T-helper 1 cell treated with Interleukin-12 subunit alpha and Interleukin-12 subunit beta and Interleukin-4 antibody, amounts not matched to agents 30 μg/mL and 1 μg/mL, for 36 hours (primary cell): ENCODE results near the gene SLC6A19.

Experiments
- H3K27ac Mint-ChIP-seq: one replicate; pipeline ENCODE4 v1.8.0; 2021; ENCODE audit warnings: mild to moderate bottlenecking, mixed read lengths
- H3K27me3 Mint-ChIP-seq: one replicate; pipeline ENCODE4 v1.8.0; 2021; ENCODE audit warnings: low read depth, mixed read lengths
- H3K36me3 Mint-ChIP-seq: one replicate; pipeline ENCODE4 v1.8.0; 2021; ENCODE audit warnings: low read depth, mixed read lengths
- H3K4me1 Mint-ChIP-seq: one replicate; pipeline ENCODE4 v1.8.0; 2021; ENCODE audit warnings: low read depth, mixed read lengths
- H3K4me3 Mint-ChIP-seq: one replicate; pipeline ENCODE4 v1.8.0; 2021; ENCODE audit warnings: mild to moderate bottlenecking, moderate library complexity, mixed read lengths
- H3K9me3 Mint-ChIP-seq: one replicate; pipeline ENCODE4 v1.8.0; 2021; ENCODE audit warnings: mixed read lengths

SLC6A19 gene

GRCh38 chr5:1235379-1235778, 34.0 kb downstream of the SLC6A19 start:
- Mint-ChIP-seq H3K4me3 (no peak overlapping the region), H3K9me3 (peaks cover 16% of the 10 kb centered on the region), H3K4me1 (no peaks in the 10 kb centered on the region), H3K36me3 (no peaks in the 10 kb centered on the region), H3K27ac (no peak overlapping the region), H3K27me3 (no peaks in the 10 kb centered on the region)

GRCh38 chr5:1235838-1236237, 34.4 kb downstream of the SLC6A19 start:
- no peaks in the 10 kb centered on the region for H3K36me3 Mint-ChIP-seq
- H3K27ac Mint-ChIP-seq: no peak overlapping the region
- no peaks in the 10 kb centered on the region for H3K4me1 Mint-ChIP-seq
- no peaks in the 10 kb centered on the region for H3K27me3 Mint-ChIP-seq
- H3K9me3 Mint-ChIP-seq: peaks cover 16% of the 10 kb centered on the region
- H3K4me3 Mint-ChIP-seq: no peak overlapping the region

DNA sequence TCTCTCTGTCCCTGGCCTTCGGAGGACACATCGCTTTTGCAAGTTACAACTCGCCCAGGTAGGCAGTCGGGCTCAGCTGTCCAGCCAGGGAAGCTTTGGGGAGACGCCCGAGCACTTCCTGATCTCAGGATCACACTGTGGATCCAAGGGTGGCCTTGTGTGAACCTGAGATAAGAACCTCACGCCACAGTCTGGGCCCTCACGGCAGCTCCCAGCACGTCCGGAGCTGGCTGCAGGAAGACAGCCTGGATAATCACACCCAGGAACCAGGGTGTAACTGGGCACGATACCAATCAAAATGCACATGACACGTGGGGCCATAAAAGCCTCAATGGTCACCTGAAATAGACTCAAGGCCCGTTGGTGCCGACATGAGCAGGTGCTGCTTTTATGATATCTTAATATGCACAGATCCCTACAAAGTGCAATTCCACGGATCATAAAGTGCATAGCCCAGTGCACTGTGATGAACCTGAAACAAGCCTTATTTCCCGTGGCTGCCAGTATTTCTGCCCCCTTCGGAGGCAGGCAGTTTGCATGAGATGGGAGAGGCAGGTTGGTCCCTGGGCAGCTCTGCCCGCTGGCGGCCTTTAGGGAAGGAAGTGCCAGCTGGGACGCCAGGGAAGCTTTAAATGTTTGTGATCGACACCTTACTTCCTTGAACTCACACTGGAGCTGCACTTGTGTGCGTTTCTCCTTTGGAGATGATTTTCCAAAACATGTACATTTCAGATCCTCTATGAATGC, 38.3 kb downstream of the SLC6A19 start:
- no peaks in the 10 kb centered on the region for H3K4me1 Mint-ChIP-seq
- H3K9me3 Mint-ChIP-seq: peaks cover 16% of the 10 kb centered on the region
- no peaks in the 10 kb centered on the region for H3K27me3 Mint-ChIP-seq
- no peak overlapping the region for H3K4me3 Mint-ChIP-seq
- no peaks in the 10 kb centered on the region for H3K36me3 Mint-ChIP-seq
- no peak overlapping the region for H3K27ac Mint-ChIP-seq

DNA sequence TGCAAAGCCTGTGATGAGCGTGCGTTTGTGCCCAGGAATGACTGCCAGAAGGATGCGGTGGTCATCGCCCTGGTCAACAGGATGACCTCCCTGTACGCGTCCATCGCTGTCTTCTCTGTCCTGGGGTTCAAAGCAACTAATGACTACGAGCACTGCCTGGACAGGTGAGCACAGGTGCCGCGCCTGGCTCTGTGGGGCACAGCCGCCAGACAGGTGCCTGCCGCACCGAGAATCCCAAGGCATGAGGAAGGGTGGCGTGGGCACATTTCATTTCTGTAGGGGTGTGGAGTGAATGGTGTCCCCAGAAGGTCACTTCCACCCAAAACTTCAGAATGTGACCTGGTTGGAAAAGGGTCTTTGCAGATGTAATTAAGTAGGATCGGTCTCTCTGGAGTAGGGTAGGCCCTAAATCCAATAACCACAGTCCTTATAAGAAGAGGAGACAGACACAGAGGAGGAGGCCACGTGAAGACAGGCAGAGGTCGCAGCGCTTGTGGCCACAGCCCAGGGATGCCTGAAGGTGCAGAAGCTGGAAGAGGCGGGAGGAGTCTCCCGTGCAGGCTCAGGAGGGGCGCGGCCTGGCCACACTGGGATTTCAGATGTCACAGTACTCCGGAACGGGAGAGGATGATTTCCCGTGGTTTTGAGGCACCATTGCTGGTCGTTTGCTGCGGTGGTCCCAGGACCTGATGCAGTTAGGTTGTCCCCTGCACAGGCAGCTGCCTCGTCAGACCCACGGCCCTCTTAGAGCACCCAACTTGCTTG, 39.3 kb downstream of the SLC6A19 start:
- no peak overlapping the region for H3K27ac Mint-ChIP-seq
- H3K4me3 Mint-ChIP-seq: no peak overlapping the region
- H3K36me3 Mint-ChIP-seq: no peaks in the 10 kb centered on the region

GRCh38 chr5:1241509-1242080, 40.2 kb downstream of the SLC6A19 start:
- Mint-ChIP-seq H3K9me3 (peaks cover 4% of the 10 kb centered on the region), H3K4me1 (no peaks in the 10 kb centered on the region), H3K27me3 (no peaks in the 10 kb centered on the region), H3K36me3 (no peaks in the 10 kb centered on the region), H3K4me3 (no peak overlapping the region), H3K27ac (no peak overlapping the region)

More for the DNA sequence above, 39.3 kb downstream of the SLC6A19 start:
- no peaks in the 10 kb centered on the region for H3K4me1 Mint-ChIP-seq
- H3K9me3 Mint-ChIP-seq: peaks cover 13% of the 10 kb centered on the region
- no peaks in the 10 kb centered on the region for H3K27me3 Mint-ChIP-seq

GRCh38 chr5:1242733-1243486, 41.5 kb downstream of the SLC6A19 start:
- Mint-ChIP-seq H3K9me3 (no peaks in the 10 kb centered on the region), H3K4me1 (no peaks in the 10 kb centered on the region), H3K27me3 (peaks cover 7% of the 10 kb centered on the region), H3K36me3 (no peaks in the 10 kb centered on the region), H3K27ac (no peak overlapping the region), H3K4me3 (no peak overlapping the region)

- peaks cover 7% of the 10 kb centered on the region for H3K27me3 Mint-ChIP-seq
- H3K9me3 Mint-ChIP-seq: no peaks in the 10 kb centered on the region
- H3K36me3 Mint-ChIP-seq: no peaks in the 10 kb centered on the region
- no peaks in the 10 kb centered on the region for H3K4me1 Mint-ChIP-seq
- H3K4me3 Mint-ChIP-seq: no peak overlapping the region
- H3K27ac Mint-ChIP-seq: no peak overlapping the region
Observed at GRCh38 chr5:1243487-1244130, 42.2 kb downstream of the SLC6A19 start.

GRCh38 chr5:1244255-1244654, 42.9 kb downstream of the SLC6A19 start:
- Mint-ChIP-seq H3K27ac (no peak overlapping the region), H3K27me3 (peaks cover 7% of the 10 kb centered on the region), H3K9me3 (no peaks in the 10 kb centered on the region), H3K4me1 (no peaks in the 10 kb centered on the region), H3K4me3 (no peak overlapping the region), H3K36me3 (no peaks in the 10 kb centered on the region)

GRCh38 chr5:1244976-1245375, 43.6 kb downstream of the SLC6A19 start:
- Mint-ChIP-seq H3K9me3 (no peaks in the 10 kb centered on the region), H3K4me1 (no peaks in the 10 kb centered on the region), H3K27ac (no peak overlapping the region), H3K27me3 (peaks cover 7% of the 10 kb centered on the region), H3K4me3 (no peak overlapping the region), H3K36me3 (no peaks in the 10 kb centered on the region)

- H3K36me3 Mint-ChIP-seq: no peaks in the 10 kb centered on the region
- H3K27me3 Mint-ChIP-seq: peaks cover 7% of the 10 kb centered on the region
- no peaks in the 10 kb centered on the region for H3K9me3 Mint-ChIP-seq
- H3K4me3 Mint-ChIP-seq: no peak overlapping the region
- H3K27ac Mint-ChIP-seq: no peak overlapping the region
- no peaks in the 10 kb centered on the region for H3K4me1 Mint-ChIP-seq
Observed at GRCh38 chr5:1245905-1246576, 44.6 kb downstream of the SLC6A19 start.

DNA sequence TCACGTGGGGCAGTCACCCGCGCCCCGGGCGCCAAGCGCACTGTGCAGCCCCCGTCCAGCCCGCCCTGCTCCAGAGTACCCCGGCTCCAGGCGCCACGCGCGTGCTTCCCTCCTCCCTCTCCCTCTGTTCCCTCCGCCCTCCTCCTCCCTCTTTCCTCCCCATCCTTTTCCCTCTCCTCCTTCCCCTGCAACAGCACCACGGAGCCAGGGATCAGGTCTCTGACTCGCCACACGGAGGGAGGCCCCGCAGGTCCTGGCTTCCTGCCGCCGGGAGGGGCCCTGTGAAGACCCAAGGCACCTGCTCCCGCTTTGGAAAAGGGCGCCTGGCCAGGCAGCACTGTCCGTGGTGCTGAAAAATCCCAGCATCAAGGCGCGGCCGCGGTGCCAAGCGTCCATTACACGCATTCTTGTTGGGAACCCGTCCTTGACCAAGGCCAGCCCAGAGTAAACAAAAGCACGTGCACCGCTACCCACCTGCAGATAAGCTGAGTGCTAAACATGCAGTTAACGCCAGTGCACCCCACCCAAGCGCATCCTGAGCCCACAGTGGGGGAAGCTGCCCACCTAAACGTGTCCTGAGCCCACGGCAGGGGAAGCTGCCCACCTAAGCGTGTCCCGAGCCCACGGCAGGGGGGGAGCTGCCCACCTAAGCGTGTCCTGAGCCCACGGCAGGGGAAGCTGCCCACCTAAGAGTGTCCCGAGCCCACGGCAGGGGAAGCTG, 45.5 kb downstream of the SLC6A19 start:
- Mint-ChIP-seq H3K9me3 (no peaks in the 10 kb centered on the region), H3K27me3 (peaks cover 7% of the 10 kb centered on the region), H3K36me3 (no peaks in the 10 kb centered on the region), H3K4me1 (no peaks in the 10 kb centered on the region), H3K4me3 (no peak overlapping the region), H3K27ac (no peak overlapping the region)

- no peaks in the 10 kb centered on the region for H3K4me1 Mint-ChIP-seq
- peaks cover 7% of the 10 kb centered on the region for H3K27me3 Mint-ChIP-seq
- H3K36me3 Mint-ChIP-seq: no peaks in the 10 kb centered on the region
- H3K27ac Mint-ChIP-seq: no peak overlapping the region
- H3K9me3 Mint-ChIP-seq: no peaks in the 10 kb centered on the region
- H3K4me3 Mint-ChIP-seq: no peak overlapping the region
Observed at GRCh38 chr5:1247811-1248210, 46.4 kb downstream of the SLC6A19 start.
